Endothelial cell of umbilical vein (primary cell): ENCODE results near the gene GPR32. TPM values are rescaled to one million over a fixed set of nuclear protein-coding genes. Genes with fewer than 3 reads are reported as not detected.

Experiments used
- BruUV-seq: library from RNA; stranded (reverse); fragments of 400-500 nt; replicated peaks from 2 replicates; lab custom pipeline; 2021; lab: Mats Ljungman, UMichigan
- CTCF ChIA-PET: fragments of 300-600, 350-600 bp; sonication (Branson Sonifier 250); formaldehyde crosslinking; loops from one replicate; lab custom pipeline; 2021; ENCODE audit warnings: antibody characterized with exemption, inconsistent platforms; lab: Charles Lee
- POLR2A ChIA-PET: fragments of 300-600, 350-600 bp; sonication (Branson Sonifier 250); formaldehyde crosslinking; loops from one replicate; lab custom pipeline; 2021; ENCODE audit warnings: antibody characterized with exemption, inconsistent platforms; lab: Charles Lee
- DNase-seq: peaks from one replicate; pipeline ENCODE4 v3.0.0-alpha.2; 2011; ENCODE audit warnings: low read depth, low spot score
- FAIRE-seq: peaks from 2 replicates; lab custom pipeline; 2011; peaks lifted over from hg19 to GRCh38; lab: Jason Lieb, UNC
- H2AFZ ChIP-seq: 2 replicates; pipeline ENCODE4 v1.6.0; 2012; ENCODE audit warnings: low read depth, low read length, control low read depth, inconsistent platforms
- H3K27ac ChIP-seq: 2 replicates; pipeline ENCODE4 v1.5.1; 2011; ENCODE audit warnings: low read depth, mild to moderate bottlenecking, control low read depth, low read length, moderate library complexity; ENCODE audit not compliant: insufficient read depth
- H3K27me3 ChIP-seq, 2 experiments: 2 replicates each; pipeline versions ENCODE4 v1.6.0 to v1.6.1; 2011; ENCODE audit warnings: low read length in 2 of 2, mixed read lengths in 1 of 2; ENCODE audit not compliant: control insufficient read depth in 2 of 2, insufficient read depth in 2 of 2
- H3K36me3 ChIP-seq, 2 experiments: 2 replicates in 1 of 2; 3 replicates in 1 of 2; pipeline ENCODE4 v1.5.1; 2011; ENCODE audit warnings: low read length in 2 of 2, mild to moderate bottlenecking in 1 of 2, moderate library complexity in 1 of 2; ENCODE audit not compliant: control insufficient read depth in 2 of 2, insufficient read depth in 2 of 2; ENCODE audit errors: extremely low read depth in 1 of 2
- H3K4me1 ChIP-seq: 3 replicates; pipeline ENCODE4 v1.5.1; 2011; ENCODE audit warnings: mild to moderate bottlenecking, low read length; ENCODE audit not compliant: control insufficient read depth, insufficient read depth; ENCODE audit errors: extremely low read depth
- H3K4me2 ChIP-seq: 2 replicates; pipeline ENCODE4 v1.6.1; 2011; ENCODE audit warnings: low read length, control low read depth, mixed read lengths; ENCODE audit not compliant: insufficient read depth
- H3K4me3 ChIP-seq, 3 experiments: fragments of 200-600 bp in 1 of 3; sonication (generic), shearing (Covaris generic) in 1 of 3; replicated peaks in 1 of 3; 2 replicates each; pipeline ENCODE4 v1.5.1; 2011 to 2016; ENCODE audit warnings: control low read depth in 3 of 3, low read length in 3 of 3, mild to moderate bottlenecking in 2 of 3, inconsistent platforms in 1 of 3, low read depth in 1 of 3, moderate library complexity in 1 of 3; ENCODE audit not compliant: insufficient read depth in 1 of 3
- H3K79me2 ChIP-seq: 2 replicates; pipeline ENCODE4 v1.6.0; 2012; ENCODE audit warnings: low read length, inconsistent platforms; ENCODE audit not compliant: control insufficient read depth, insufficient read depth
- H3K9ac ChIP-seq: replicated peaks from 2 replicates; pipeline ENCODE3; 2011; ENCODE audit warnings: low read length, control low read depth; ENCODE audit not compliant: insufficient read depth; ENCODE audit errors: extremely low read depth
- H3K9me1 ChIP-seq: replicated peaks from 3 replicates; pipeline ENCODE4 v1.6.0; 2011; ENCODE audit warnings: mild to moderate bottlenecking, low read length; ENCODE audit not compliant: control insufficient read depth, insufficient read depth; ENCODE audit errors: extremely low read depth
- H3K9me3 ChIP-seq: replicated peaks from 2 replicates; pipeline ENCODE4 v1.5.1; 2012; ENCODE audit warnings: low read length, inconsistent platforms; ENCODE audit not compliant: control insufficient read depth, insufficient read depth
- H4K20me1 ChIP-seq: replicated peaks from 2 replicates; pipeline ENCODE3; 2011; ENCODE audit warnings: mild to moderate bottlenecking, low read length; ENCODE audit not compliant: control insufficient read depth, insufficient read depth; ENCODE audit errors: extremely low read depth
- EZH2 ChIP-seq: IDR thresholded peaks from 2 replicates; pipeline ENCODE4 v1.6.1; 2012; ENCODE audit warnings: borderline replicate concordance, low read depth, mild to moderate bottlenecking, moderate library complexity, low read length, inconsistent platforms; ENCODE audit not compliant: severe bottlenecking
- FOS ChIP-seq: IDR thresholded peaks from 2 replicates; pipeline ENCODE4 v1.6.1; 2011; ENCODE audit warnings: mild to moderate bottlenecking, low read length, moderate library complexity, borderline replicate concordance; ENCODE audit not compliant: insufficient read depth
- GATA2 ChIP-seq: IDR thresholded peaks from 2 replicates; pipeline ENCODE4 v1.7.0; 2011; ENCODE audit warnings: low read depth, mild to moderate bottlenecking, moderate library complexity, mixed read lengths, low read length; ENCODE audit not compliant: insufficient read length, insufficient read depth
- JUN ChIP-seq: IDR thresholded peaks from 2 replicates; pipeline ENCODE4 v1.6.1; 2011; ENCODE audit warnings: borderline replicate concordance, low read depth; ENCODE audit not compliant: insufficient read length, insufficient read depth
- MYC ChIP-seq: IDR thresholded peaks from one replicate; pipeline ENCODE4 v1.6.1; 2011; ENCODE audit warnings: mild to moderate bottlenecking, low read depth, low read length
- POLR2A ChIP-seq: IDR thresholded peaks from 2 replicates; pipeline ENCODE4 v1.6.1; 2012; ENCODE audit warnings: low read depth, mild to moderate bottlenecking, control low read depth, low read length
- POLR2AphosphoS5 ChIP-seq: IDR thresholded peaks from 2 replicates; pipeline ENCODE4 v1.6.1; 2012; ENCODE audit warnings: low read depth, mild to moderate bottlenecking, control low read depth, low read length, moderate library complexity; ENCODE audit not compliant: insufficient read depth
- dilution Hi-C: fragments of 300-500 bp; cut with MboI; formaldehyde crosslinking; loops from one replicate; pipeline ENCODE4 v1.15.0; 2019; ENCODE audit warnings: low sequenced_read_pairs; ENCODE audit not compliant: extremely low pct_ligation_motif_present
- intact Hi-C: fragments of 100-400 bp; cut with micrococcal nuclease; formaldehyde crosslinking; loops from one replicate; pipeline ENCODE4 v1.10.0; 2022
- polyA plus RNA-seq, 4 experiments: library from polyadenylated mRNA; depleted of rRNA in 3 of 4; stranded (reverse) in 3 of 4; unstranded in 1 of 4; fragments of >200 nt; gene quantifications; 2 replicates each; pipeline versions ENCODE4 v1.2.1 to v1.2.3, GENCODE V29; 2011 to 2012; ENCODE audit warnings: missing spikeins in 1 of 4
- total RNA-seq: library from RNA; stranded (reverse); gene quantifications from 2 replicates; pipeline ENCODE4 v1.2.3, GENCODE V29; 2021
- TF ChIP-seq, protein P1 (sequence below): IDR thresholded peaks from 2 replicates; pipeline ENCODE4 v1.6.1; 2011; ENCODE audit not compliant: insufficient read depth, insufficient read length
- TF ChIP-seq, protein P2 (sequence below), 2 donors: IDR thresholded peaks; 1 replicate in 1 of 2; 2 replicates in 1 of 2; pipeline ENCODE4 v1.5.1; 2011; ENCODE audit warnings: low read length in 2 of 2, mild to moderate bottlenecking in 2 of 2, moderate library complexity in 2 of 2, control low read depth in 1 of 2, inconsistent platforms in 1 of 2, low read depth in 1 of 2; ENCODE audit not compliant: insufficient read depth in 1 of 2; ENCODE audit errors: extremely low read depth in 1 of 2

GPR32 gene
- total and polyA plus RNA-seq, 2 donors (not counting 3 experiments of a cell fraction or from before 2014, with no cell fraction given), result not detected

DNA sequence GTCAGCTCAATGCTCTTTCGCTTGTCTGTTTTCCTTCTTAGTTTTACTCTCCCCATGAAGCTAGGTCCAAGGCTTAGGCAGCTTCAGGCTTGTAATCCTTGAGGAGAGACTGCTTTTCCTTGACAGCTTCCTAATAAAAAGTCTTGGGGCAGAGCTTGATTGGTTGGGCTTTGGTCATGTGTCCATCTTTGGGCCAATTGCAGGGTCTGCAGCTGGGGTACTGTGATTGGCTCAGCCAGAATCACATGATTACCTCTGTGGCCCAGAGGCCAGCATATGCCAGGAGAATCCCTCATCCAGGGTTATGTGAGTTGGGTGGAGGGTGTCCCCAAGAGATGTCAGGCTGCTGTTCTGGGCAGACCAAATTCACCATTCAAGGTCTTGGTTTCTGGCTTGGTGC lies 45.2 kb downstream of the GPR32 start:
- no peak overlapping the region for H3K27ac ChIP-seq
- FAIRE-seq, result no peak

More for the DNA sequence above, 45.2 kb downstream of the GPR32 start:
- dilution Hi-C loops, result no loop called here
- Histone ChIP-seq H3K36me3 (no peaks in the 10 kb centered on the region), H3K79me2 (no peaks in the 10 kb centered on the region), H3K4me2 (no peak overlapping the region), H3K4me3 (no peak overlapping the region), H4K20me1 (no peaks in the 10 kb centered on the region), H3K27me3 (peaks cover 14 to 23% of the 10 kb centered on the region in 2 experiments), H3K9me3 (no peaks in the 10 kb centered on the region), H2AFZ (no peak overlapping the region), H3K4me1 (no peaks in the 10 kb centered on the region), H3K9me1 (no peaks in the 10 kb centered on the region), H3K9ac (no peak overlapping the region)
- CTCF ChIA-PET, result interaction anchor here (0.8 to 1.3 kb wide), 2 partner anchors 106 to 259 kb away, joined by 3 to 4 read pairs; no protein-coding TSS in a partner anchor
- POLR2A ChIA-PET, result no interaction called here
- BruUV-seq, result no TSS peak
- intact Hi-C loops, result no loop called here
- DNase-seq, result no peak
- TF ChIP-seq POLR2AphosphoS5 (no peak), MYC (no peak), EZH2 (no peak), POLR2A (no peak), GATA2 (no peak), JUN (no peak), FOS (no peak)
- TF ChIP-seq, protein P1, sequence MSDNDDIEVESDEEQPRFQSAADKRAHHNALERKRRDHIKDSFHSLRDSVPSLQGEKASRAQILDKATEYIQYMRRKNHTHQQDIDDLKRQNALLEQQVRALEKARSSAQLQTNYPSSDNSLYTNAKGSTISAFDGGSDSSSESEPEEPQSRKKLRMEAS, result no peak
- TF ChIP-seq, protein P2, sequence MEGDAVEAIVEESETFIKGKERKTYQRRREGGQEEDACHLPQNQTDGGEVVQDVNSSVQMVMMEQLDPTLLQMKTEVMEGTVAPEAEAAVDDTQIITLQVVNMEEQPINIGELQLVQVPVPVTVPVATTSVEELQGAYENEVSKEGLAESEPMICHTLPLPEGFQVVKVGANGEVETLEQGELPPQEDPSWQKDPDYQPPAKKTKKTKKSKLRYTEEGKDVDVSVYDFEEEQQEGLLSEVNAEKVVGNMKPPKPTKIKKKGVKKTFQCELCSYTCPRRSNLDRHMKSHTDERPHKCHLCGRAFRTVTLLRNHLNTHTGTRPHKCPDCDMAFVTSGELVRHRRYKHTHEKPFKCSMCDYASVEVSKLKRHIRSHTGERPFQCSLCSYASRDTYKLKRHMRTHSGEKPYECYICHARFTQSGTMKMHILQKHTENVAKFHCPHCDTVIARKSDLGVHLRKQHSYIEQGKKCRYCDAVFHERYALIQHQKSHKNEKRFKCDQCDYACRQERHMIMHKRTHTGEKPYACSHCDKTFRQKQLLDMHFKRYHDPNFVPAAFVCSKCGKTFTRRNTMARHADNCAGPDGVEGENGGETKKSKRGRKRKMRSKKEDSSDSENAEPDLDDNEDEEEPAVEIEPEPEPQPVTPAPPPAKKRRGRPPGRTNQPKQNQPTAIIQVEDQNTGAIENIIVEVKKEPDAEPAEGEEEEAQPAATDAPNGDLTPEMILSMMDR (IDR thresholded peaks at IDR 0.05; ENCODE audit: extremely low read depth in 1 of 2, insufficient read depth in 1 of 2, low read depth in 1 of 2, low read length in 2 of 2), result no peak
